Measurements from ENCODE around the gene CAMK2G. TPM values are rescaled to one million over a fixed set of nuclear protein-coding genes. Genes with fewer than 3 reads are reported as not detected.
A peak's percentile ranks its signal among the peaks of the same experiment; 100 is the strongest.

The CAMK2G gene
- total RNA-seq, 6 experiments from 2014 or later = 8.3 to 10.7 (median 9.4) TPM

GRCh38 chr10:73859428-73859783 is 14.9 kb downstream of the CAMK2G start:
- TF ChIP-seq POLR2A (IDR thresholded peaks at IDR 0.05) = no peak
- TF ChIP-seq, protein P1, sequence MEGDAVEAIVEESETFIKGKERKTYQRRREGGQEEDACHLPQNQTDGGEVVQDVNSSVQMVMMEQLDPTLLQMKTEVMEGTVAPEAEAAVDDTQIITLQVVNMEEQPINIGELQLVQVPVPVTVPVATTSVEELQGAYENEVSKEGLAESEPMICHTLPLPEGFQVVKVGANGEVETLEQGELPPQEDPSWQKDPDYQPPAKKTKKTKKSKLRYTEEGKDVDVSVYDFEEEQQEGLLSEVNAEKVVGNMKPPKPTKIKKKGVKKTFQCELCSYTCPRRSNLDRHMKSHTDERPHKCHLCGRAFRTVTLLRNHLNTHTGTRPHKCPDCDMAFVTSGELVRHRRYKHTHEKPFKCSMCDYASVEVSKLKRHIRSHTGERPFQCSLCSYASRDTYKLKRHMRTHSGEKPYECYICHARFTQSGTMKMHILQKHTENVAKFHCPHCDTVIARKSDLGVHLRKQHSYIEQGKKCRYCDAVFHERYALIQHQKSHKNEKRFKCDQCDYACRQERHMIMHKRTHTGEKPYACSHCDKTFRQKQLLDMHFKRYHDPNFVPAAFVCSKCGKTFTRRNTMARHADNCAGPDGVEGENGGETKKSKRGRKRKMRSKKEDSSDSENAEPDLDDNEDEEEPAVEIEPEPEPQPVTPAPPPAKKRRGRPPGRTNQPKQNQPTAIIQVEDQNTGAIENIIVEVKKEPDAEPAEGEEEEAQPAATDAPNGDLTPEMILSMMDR (IDR thresholded peaks at IDR 0.05) = no peak
- no peak for ATAC-seq
- 67% methylated on average over 1 of the region's 5 CpGs for WGBS (ENCODE audit: insufficient coverage, low coverage, low lambda C conversion rate, missing lambda C conversion rate)
- H3K27ac ChIP-seq = no peak overlapping the region
- no peaks in the 10 kb centered on the region for H3K9me3 ChIP-seq
- H3K36me3 ChIP-seq = peaks cover 0 to 13% (median 0%) of the 10 kb centered on the region in 4 donors
- no peaks in the 10 kb centered on the region for H3K27me3 ChIP-seq
- no peak for DNase-seq
- H3K4me1 ChIP-seq = peaks cover 0 to 13% (median 0%) of the 10 kb centered on the region in 4 donors
- H3K4me3 ChIP-seq = no peak overlapping the region
- intact Hi-C loops (cut with DNase I) = no loop called here

- intact Hi-C loops (cut with DNase I) = no loop called here
- WGBS (ENCODE audit: insufficient coverage, low coverage, low lambda C conversion rate, missing lambda C conversion rate) = 73% methylated on average over 13 of the region's 13 CpGs
- DNase-seq (no peak), ATAC-seq (no peak)
- Histone ChIP-seq H3K36me3 (peaks cover 0 to 13% (median 0%) of the 10 kb centered on the region in 4 donors), H3K4me1 (peaks cover 0 to 17% (median 0%) of the 10 kb centered on the region in 4 donors), H3K27me3 (no peaks in the 10 kb centered on the region), H3K27ac (no peak overlapping the region), H3K4me3 (no peak overlapping the region), H3K9me3 (no peaks in the 10 kb centered on the region)
- TF ChIP-seq, protein P1 (IDR thresholded peaks at IDR 0.05) = no peak
- no peak for TF ChIP-seq POLR2A (IDR thresholded peaks at IDR 0.05)
Measured at GRCh38 chr10:73858750-73859427, 15.5 kb downstream of the CAMK2G start.

DNA sequence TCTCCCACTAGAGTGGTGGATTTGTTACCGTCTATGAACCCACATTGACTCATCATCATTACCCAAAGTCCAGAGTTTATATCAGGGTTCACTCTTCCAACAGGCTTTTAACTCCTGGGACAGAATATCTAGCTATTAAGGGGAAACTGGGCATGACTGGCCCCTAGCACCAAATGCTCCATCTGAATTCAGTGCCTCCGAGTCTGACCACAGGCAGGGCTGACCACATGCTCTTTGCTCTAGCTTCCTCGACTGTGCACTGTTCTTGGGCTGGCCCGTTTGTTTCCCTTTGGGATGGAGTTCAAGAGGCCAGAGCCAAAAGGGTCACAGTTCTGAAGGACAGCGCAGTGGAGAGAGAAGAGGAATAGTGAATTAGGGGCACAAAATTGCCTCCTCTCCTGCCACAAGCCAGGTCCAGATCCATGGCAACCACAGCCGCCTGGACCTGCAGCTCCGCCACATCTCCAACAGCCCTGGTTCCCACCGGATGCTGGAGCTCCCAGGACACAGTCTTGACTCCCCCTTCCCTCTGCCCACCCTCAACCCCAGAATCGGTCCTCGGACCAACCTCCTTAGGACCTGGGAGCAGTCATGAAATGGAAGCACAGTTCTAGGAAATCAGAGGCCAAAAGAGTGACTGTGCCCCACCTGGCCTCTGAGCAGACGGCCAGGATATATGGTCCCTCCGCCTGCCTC is 16.2 kb downstream of the CAMK2G start:
- TF ChIP-seq, protein P1 (IDR thresholded peaks at IDR 0.05) = no peak
- no peak for TF ChIP-seq POLR2A (IDR thresholded peaks at IDR 0.05)
- peaks cover 0 to 15% (median 0%) of the 10 kb centered on the region in 4 donors for H3K36me3 ChIP-seq
- no peak overlapping the region for H3K4me3 ChIP-seq
- peak in 1 of 4 donors; percentile 15 for ATAC-seq
- H3K27me3 ChIP-seq = no peaks in the 10 kb centered on the region
- WGBS (ENCODE audit: insufficient coverage, low coverage, low lambda C conversion rate, missing lambda C conversion rate) = 55% methylated on average over 6 of the region's 12 CpGs
- intact Hi-C loops (cut with DNase I) = no loop called here
- no peak overlapping the region for H3K27ac ChIP-seq
- no peaks in the 10 kb centered on the region for H3K9me3 ChIP-seq
- no peak for DNase-seq
- H3K4me1 ChIP-seq = peaks cover 0 to 18% (median 0%) of the 10 kb centered on the region in 4 donors

- no peaks in the 10 kb centered on the region for H3K27me3 ChIP-seq
- no peak for ATAC-seq
- DNase-seq = no peak
- WGBS (ENCODE audit: insufficient coverage, low coverage, low lambda C conversion rate, missing lambda C conversion rate) = 81% methylated on average over 8 of the region's 10 CpGs
- TF ChIP-seq, protein P1 (IDR thresholded peaks at IDR 0.05) = no peak
- TF ChIP-seq POLR2A (IDR thresholded peaks at IDR 0.05) = no peak
- intact Hi-C loops (cut with DNase I) = no loop called here
- H3K9me3 ChIP-seq = no peaks in the 10 kb centered on the region
- no peak overlapping the region for H3K4me3 ChIP-seq
- H3K36me3 ChIP-seq = peaks cover 0 to 22% (median 0%) of the 10 kb centered on the region in 4 donors
- peaks cover 0 to 18% (median 0%) of the 10 kb centered on the region in 4 donors for H3K4me1 ChIP-seq
- no peak overlapping the region for H3K27ac ChIP-seq
Measured at GRCh38 chr10:73857446-73857845, 16.9 kb downstream of the CAMK2G start.

Data from right lobe of liver (tissue), 6 donors.